Hematopoietic multipotent progenitor cell treated with erythropoietin and hydrocortisone succinate and interleukin-3 and kit ligand, for 6 days (in vitro differentiated cells): ENCODE measurements around the gene SBK1.
"Not testable (repeated sequence)": the region's sequence is repeated elsewhere in the genome, so short reads cannot be mapped to it uniquely, and the experiment has no call there.

Experiments used
- DNase-seq: peaks from one replicate; pipeline ENCODE4 v3.0.0-alpha.2; 2015

SBK1 gene

DNA sequence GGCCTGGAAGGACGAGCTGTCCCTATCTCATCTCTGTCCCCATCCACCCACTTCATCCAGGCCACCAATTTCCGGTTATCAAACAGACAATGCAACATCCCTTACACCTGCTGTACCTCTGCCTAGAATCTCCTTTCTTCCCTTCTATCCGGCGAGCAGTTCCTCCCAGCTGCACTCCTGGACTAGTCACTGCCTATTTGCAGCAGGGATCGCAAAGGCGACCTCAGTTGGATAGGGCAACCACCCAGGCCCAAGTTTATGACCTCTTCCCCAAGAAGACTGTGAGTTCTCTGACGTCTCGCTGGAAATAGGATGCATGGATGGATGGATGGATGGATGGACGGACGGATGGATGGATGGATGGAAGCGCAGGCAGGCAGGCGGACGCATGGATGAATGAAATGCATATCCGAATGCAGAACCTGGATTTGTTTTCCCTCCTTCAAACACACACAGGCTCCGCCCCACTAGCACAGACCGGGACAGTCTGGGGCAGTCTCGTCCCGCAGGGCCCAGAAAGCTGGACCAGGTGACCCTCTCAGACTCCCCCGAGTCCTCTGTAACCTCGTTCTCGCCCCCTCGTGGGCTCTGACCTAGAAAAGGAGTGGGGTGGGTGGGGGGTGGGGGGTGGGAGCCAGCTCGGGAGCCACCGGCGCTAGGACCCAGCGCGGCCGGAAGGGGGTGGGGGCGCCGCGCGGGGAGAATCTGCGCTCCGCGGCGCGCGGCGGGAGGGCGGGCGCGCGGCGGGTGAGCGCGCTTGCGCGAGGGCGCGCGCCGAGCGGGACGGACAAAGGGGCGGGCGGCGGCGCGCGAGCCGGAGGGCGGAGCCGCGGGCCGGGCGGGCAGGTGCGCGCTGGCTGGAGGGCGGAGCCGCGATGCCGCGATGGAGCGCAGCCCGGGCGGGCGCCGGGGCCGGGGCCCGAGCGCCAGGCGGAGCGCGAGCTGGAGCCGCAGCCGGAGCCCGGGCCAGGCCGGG, at the start of gene SBK1:
Gene SBK1, plus strand, starts transcription at position 875 of the 976 bp plus-strand sequence. CDS start 24,867 bp downstream, outside the sequence.
- peak; percentile 76 for DNase-seq

DNA sequence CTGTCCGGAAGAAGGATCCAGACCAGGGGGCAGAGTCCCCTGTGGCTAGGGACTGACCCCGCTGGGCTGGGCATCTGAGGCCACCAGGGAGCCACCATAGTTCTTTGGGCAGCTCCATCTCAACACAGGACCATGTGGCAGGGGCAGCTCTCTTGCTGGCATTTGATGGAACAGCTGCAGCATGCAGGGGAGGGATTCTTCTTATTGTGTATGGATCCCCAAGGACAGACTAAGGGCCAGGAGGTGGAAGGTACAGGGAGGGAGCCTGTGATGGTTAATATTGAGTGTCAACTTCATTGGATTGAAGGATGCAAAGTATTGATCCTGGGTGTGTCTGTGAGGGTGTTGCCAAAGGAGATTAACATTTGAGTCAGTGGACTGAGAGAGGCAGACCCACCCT, 42.8 kb upstream of the SBK1 start:
- not testable (repeated sequence) for DNase-seq

DNA sequence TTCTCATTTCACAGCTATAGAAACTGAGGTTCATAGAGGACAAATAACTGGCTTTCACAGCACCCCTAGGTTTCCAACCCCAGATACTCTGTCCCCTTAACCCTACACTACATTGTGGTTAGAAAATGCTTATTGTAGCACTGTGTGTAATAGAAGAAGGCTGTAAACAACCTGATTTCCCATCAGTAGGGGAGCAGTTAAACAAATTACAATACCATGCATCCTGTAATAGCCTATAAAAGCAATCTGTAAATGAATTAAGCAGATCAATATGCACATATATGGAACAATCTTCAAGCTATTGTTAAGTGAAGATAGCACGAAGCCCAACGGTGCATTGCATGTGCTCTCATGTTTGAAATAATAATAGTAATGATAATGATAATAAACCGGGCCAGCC, 41.3 kb upstream of the SBK1 start:
- no peak for DNase-seq

DNA sequence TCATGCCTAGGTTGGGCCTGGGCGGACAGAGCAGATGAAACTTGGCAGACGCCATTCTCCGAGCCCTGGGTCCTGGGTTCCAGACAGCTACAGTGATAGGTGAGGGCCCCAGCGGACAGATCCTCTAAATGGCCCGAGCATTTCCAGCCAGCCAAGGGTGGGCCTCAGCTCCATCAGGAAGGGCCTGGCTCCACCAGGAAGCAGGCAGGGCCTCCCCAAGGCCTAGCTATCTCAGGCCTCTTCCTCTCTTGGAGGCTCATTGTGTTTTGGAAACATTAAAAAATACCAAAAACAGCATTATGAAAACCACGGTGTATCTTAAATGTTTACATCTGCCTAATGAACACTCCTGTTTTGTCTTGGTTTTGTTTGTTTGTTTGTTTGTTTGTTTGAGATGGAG, 38.2 kb upstream of the SBK1 start:
- no peak for DNase-seq

DNA sequence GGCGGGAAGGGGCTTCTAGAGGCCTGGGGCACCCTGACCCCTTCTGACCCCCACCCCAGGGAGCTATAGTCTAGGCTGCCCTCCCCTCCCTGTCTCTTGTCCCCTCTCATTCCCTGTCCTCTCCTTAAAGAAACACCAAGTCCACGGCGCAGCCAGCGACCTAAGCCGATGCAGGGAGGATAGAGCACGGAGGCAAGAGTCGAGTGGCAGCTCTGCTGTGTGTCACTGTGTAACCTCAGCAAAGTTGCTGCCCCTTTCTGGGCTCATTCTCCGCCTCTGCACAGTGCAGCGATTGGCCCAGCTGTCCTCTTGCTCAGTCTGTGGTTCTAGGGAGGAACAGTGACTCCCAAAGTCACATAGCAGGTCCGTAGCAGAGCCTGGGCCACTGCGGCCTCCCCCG, 36.5 kb upstream of the SBK1 start:
- no peak for DNase-seq

DNA sequence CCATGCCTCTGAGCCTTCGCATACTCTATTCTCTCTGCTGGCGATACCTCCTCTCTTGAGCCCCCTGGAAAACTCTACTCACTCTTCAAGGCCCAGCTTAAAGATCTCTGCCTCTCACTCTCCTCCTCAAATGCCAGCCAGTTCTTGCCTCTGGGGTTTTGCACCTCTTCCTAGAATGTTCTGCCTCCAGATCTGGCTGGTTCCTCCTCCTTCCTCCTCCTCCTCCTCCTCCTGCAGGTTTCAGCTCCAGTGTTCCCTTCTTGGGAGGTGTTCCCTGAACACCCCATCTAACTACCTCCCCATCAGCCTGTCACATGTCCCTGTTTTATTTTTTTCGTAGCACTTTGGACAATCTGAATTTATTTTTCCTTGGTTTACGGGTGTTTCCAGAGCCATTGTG, 35.1 kb upstream of the SBK1 start:
- DNase-seq, result no peak

DNA sequence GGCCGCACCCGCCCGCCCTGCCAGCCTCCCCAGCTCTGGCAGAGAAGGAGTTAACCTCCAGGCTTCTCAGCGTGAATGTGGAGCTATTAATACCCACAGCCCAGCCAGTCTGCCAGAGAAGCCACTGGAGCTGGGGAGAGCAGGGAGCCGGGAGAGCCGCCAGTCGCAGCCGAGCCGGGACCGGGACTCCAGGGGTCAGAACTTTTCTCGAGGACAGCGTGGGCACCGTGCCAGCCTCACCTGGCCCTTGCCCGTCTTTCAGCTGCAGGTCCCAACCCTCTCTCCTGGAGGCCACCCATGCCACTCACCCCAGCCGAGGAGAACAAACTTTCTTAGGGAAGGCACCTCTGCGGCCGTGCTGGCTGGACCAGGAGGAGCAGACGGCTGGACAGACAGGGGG, 33.8 kb upstream of the SBK1 start:
- no peak for DNase-seq

DNA sequence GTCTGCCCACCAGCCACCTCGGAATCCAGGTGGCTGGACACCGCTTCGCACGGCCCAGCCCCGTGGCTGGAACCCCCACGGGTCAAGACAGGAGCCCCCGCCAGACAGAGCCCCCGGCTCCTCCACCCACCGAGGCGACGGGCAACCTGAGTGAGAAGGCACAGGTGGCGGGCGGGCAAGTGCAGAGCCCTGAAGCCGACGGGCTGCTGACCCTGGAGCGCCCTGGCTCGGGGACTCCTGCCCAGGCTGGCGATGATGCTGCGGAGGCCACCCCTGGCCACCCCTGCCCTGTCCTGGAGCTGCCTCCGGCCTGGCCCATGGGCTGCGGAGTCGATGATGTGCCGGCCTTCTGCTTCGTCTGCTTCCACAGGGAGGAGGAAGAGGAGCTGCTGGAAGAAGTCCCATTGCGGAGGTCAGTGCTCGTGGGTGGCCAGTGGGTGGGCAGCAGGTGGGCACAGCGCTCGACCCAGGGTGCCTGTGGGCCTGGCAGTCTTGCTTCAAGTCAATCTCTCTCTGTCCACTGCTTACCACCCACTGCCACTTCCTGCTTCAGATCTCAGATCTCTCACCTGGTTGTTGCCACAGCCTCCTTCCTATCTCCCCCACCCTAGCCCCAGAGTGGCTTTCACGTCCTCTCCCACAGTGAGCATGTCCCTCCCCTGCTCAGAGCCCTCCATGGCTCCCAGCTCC, 33.1 kb upstream of the SBK1 start:
- no peak for DNase-seq

DNA sequence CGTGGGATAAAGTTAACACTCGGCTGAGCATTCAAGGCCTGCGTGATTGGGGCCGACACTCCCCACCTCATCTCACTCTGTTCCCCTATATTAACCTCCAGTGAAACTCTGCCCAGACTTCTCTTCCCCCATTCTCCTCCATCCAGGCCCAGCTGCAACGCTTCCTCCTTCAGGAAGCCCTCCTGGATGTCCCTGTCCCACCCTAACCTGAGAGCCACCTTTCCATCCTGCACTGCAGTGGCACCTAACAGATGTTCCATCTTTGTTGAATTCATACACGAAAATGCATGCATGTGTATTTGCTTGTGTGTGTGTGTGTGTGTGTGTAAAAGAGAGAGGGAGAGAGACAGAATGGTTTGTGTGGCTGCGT, 32.6 kb upstream of the SBK1 start:
- no peak for DNase-seq

DNA sequence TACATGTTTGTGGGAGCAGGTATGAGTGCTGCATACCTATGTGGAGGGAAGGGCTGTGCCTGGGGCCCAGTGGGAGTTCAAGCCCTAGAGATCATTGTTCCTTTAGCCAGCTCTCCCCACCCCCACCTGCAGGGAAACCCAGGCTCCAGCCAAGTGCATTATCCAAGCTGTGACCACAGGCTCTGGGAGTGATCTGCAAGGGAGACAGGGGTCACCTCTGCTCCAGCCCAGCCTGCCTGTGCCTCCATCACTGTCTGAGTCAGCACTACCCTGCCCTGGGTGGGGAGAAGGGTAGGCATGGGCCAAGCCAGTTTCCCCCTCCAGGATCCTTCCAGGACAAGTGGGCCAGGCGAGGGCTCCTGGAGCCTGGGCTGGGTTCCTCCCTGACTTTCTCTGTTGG, 32.1 kb upstream of the SBK1 start:
- DNase-seq, result no peak

DNA sequence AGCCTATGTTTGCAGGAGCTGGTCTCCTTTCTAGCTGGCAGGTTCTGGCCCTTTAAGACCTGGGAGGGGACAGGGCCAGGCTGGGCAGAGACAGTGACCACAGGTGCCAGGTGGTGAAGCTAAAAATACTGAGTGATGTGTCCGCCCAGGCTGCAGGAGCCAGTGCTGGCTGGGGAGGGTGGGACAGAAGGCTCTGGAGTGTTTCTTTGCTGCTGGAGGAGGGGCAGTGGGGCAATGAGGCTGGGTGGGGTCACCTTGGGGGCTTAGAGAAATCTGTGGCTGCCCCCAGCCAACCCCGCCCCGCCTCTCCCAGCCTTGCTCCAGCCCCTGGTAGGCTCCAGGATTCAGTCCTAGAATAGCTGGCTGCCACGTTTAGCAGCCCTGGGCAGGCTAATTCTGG, 30.4 kb upstream of the SBK1 start:
- DNase-seq, result no peak

DNA sequence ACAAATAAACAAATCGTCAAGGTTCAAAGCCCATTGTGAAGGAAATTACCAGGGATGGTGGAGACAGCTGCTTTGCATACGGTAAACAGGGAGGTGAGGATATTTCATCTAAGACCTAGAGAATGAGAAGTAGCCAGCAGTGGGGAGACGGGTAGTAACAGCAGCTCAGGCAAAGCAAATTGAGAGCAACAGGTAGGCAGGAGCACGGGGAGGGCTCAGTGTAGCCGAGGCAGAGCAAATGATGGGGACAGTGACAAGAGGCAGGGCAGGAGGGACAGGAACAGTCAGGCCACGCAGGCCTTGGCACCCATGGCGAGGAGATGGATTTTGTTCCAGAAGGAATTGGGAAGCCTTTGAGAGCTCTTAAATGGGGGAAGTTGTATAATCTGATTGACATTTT, 29.0 kb upstream of the SBK1 start:
- no peak for DNase-seq

DNA sequence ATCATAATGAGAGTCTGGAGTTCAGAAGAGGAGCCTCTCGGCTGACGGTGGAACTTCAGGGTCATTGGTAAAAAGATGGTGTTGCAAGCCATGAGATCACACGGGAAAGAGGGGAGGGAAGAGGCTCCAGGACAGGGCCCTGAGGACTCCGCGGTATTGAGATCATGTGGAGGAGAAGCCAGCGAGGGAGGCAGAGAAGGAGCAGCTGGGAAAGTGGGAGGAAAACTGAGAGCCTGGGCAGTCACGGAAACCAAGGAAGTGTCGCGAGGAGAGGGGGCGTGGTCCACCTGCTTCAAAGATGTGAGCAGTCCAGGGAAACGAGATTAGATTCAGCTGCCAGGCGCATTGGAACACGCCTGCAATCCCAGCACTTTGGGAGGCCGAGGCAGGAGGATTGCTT, 27.7 kb upstream of the SBK1 start:
- DNase-seq, result no peak

DNA sequence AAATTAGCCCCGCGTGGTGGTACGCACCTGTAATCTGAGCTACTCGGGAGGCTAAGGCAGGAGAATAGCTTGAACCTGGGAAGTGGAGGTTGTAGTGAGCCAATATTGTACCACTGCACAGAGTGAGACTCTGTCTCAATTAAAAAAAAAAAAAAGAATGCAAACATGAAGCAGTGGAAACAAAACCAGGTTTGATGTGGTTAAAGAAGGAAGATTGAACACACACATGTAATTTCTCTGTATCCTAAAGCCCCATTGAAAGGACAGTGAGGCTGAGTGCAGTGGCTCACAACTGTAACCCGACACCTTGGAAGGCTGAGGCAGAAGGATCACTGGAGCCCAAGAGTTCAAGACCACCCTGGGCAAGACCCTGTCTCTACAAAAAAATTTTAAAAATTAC, 26.5 kb upstream of the SBK1 start:
- DNase-seq, result no peak

DNA sequence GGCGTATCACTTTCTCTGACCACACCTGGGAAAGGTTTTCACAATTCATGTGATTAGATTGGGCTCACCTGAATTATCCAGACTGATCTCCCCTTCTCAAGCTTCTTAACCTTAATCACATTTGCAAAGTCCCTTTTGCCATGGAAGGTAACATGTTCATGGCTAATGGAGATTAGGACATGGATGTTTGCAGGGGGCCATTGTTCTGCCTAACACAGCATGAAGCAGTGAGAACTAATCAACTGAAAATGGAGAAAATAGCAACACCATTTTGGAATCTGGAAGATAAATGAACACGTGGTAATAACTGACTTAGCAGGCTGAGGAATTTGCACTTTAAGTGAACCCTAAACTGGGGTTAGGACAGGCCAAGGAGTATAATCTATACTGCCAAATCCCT, 25.0 kb upstream of the SBK1 start:
- DNase-seq, result no peak

DNA sequence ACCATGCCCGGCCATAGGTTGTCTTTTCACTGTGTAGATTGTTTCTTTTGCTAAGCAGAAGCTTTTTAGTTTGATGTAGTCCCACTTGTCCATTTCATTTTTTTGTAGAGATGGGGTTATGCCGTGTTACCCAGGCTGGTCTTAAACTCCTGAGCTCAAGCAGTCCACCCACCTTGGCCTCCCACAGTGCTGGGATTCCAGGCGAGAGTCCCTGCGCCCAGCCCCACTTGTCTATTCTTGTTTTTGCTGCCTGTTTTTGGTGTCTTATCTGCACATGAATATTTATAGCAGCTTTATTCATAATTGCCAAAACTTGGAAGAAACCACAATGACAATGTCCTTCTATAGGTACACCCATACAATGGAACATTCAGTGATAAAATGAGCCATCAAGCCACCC, 18.8 kb upstream of the SBK1 start:
- DNase-seq, result no peak

DNA sequence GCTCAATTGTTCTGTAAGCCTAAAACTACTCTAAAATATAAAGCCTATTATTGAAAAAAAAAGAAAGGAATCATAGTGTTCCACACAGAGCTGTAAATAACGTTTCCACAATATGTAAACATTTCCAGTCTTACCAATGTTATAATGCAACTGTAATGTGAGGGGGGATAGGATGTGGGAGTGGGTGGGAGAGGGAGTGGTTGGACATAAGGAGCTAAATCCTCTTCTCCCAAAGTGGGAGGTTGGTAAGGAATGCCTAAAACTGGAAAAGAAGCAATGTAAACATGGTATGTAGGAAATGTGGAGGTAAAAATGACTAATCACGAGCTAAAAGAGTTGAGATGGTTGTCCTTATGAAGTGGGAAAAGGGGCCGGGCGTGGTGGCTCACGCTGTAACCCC, 17.6 kb upstream of the SBK1 start:
- DNase-seq, result no peak

DNA sequence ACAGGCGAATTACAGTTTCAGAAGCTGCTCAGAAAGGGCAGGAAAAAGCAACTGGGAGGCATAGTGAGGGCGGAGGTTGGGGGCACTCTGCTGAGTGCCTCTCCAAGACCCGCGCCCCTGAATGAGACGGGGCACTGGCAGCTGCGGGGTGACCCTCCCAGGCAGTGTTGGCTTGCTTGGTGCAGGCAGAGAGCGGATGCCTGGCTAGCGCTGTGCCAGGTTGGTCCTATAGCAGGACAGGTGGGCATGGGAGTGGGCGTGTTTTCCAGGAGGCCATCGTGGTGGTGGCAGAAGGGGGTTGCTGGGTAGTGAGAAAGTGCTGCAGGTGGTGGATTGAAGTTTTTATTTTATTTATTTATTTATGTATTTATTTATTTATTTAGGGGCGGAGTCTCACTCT, 16.0 kb upstream of the SBK1 start:
- DNase-seq, result no peak

DNA sequence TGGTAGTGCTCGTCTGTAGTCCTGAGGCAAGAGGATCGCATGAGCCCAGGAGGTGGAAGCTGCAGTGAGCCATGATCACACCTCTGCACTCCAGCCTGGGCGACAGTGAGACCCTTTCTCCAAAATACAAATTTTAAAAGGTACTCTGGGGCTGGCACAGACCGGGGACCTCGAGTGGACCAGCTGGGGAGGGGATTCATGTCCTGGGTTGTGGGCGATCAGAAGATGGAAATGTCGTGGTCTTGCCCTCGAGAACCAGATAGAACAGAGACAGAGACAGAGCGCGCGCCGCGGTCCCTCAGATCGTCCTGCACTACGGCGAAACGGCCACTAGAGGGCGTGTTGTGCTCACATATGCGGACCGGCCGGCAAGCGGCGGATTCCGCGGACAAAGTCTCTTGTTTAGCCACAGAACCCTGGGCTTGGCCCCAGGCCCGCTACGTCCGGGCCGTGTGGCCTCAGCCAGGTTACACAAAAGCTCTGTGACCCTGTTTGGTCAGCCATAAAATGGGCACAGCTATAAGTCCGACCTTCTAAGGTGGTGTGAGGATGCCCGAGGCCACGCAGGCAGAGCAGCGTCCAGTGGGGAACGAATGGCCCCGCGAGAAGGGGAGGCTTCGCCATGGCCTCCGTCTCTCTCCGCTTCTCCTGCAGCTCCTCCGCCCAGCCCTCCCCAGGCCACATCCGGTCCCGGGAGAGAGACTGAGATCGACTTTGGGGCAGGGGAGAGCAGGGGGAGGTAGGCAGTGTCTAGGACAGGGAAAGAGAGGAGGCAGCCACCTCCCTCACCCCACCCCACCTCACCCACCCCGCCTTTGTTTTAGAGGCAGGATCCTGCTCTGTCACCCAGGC, 14.6 kb upstream of the SBK1 start:
- DNase-seq, result peak; percentile 91

DNA sequence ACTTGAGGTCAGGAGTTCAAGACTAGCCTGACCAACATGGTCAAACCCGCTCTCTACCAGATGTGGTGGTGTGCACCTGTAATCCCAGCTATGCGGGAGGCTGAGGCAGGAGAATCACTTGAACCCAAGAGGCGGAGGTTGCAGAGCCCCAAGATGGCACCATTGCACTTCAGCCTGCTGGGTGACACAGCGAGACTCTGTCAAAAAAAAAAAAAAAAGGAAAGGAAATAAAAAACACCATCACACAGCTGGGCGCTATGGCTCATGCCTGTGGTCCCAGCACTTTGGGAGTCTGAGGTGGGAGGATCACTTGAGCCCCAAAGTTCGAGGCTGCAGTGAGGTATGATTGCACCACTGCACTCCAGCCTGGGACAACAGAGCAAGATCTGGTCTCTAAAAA, 13.3 kb upstream of the SBK1 start:
- no peak for DNase-seq

DNA sequence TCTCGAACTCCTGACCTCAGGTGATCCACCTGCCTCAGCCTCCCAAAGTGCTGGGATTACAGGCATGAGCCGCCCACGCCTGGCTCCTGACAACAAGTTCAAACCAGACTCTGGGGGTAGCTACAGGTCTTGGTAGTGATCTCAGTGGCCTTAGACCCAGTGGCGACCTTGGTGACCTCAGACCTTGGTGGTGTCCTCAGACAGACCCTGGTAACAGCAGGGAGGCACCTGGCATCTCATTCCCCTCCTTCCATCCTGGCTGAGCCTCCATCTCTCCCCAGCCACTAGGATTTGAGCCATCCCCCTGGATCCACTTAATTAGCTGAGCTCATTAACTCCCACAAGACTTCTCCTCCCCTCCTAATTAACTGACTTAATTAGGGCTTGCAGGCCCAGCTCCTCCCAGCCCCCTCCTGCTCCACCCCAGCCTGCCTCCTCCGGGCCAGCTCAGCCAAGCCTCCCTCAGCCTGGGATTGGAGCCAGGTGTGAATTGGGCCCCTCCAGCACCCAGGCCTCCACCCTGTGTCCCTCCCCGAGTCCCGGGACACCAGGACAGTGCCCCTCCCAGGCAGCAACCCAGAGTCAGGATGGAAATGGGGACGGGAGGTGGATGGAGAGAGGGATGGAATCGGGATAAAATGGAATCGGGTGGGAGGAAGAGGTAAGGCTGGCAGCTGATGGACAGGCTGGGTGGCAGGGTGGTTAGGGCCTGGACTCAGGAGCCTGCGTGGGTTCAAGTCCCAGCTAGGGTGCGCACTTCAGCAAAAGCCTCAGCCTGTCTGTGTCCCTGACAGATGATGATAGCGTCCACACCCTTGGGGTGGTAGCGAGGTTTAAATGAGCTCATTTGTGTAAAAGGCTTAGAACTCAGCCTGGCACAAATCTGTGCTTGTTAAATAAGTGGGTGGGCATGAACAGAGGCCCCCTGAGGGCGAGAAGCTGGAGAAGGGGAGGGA, 11.2 kb upstream of the SBK1 start:
- DNase-seq, result peak; percentile 28

DNA sequence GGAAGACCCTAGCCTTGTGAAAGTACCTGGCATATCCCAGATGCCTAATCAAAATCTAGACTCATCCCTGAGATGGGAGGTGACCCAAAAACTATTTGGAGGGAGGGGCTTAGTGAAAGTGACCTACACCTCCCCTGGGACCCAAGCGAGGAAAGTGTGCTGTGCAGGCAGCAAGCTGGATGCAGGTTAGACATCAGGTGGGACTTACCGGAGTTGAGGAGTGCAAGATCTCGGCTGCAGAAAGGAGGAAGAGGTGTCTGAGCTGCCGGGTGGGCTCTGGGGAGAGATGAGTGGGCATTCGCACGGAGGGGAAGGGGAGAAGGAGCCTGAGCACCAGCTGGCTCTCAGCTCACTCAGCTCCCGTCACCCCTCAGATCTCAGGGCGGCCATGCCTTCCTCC, 10.3 kb upstream of the SBK1 start:
- DNase-seq, result no peak
